H1 (cell line): ENCODE data around the gene HABP4.

ENCODE experiments used
- CTCF ChIP-seq, 3 experiments: IDR thresholded peaks; 1 replicate in 2 of 3; 2 replicates in 1 of 3; pipeline versions ENCODE4 v1.5.1 to v1.6.1; 2011; ENCODE audit warnings: low read length in 3 of 3, mild to moderate bottlenecking in 3 of 3, inconsistent platforms in 2 of 3, low read depth in 1 of 3, moderate library complexity in 1 of 3; ENCODE audit not compliant: insufficient read depth in 1 of 3; ENCODE audit errors: control extremely low read depth in 1 of 3
- MAFK ChIP-seq: IDR thresholded peaks from 2 replicates; pipeline ENCODE4 v1.6.1; 2012; ENCODE audit warnings: low read depth, mild to moderate bottlenecking, improper control_type of control experiment, low read length
- POLR2A ChIP-seq, 2 experiments: IDR thresholded peaks; 1 replicate in 1 of 2; 2 replicates in 1 of 2; pipeline ENCODE4 v1.6.1; 2011; ENCODE audit warnings: low read depth in 2 of 2, low read length in 2 of 2, mild to moderate bottlenecking in 2 of 2; ENCODE audit errors: control extremely low read depth in 1 of 2
- RAD21 ChIP-seq, 2 experiments: IDR thresholded peaks in 1 of 2; conservative IDR thresholded peaks in 1 of 2; 2 replicates each; pipeline ENCODE4 v1.6.1; 2011; ENCODE audit warnings: low read depth in 2 of 2, low read length in 2 of 2, improper control_type of control experiment in 1 of 2, inconsistent platforms in 1 of 2, mild to moderate bottlenecking in 1 of 2, moderate library complexity in 1 of 2

- TF ChIP-seq CTCF (IDR thresholded peaks at IDR 0.05; ENCODE audit: control extremely low read depth in 1 of 3, insufficient read depth in 1 of 3, low read depth in 1 of 3, low read length in 3 of 3) (no peak), RAD21 (IDR thresholded peaks at IDR 0.05 in 1 of 2, conservative IDR thresholded peaks at IDR 0.05 in 1 of 2; ENCODE audit: low read depth in 2 of 2, low read length in 2 of 2) (no peak), POLR2A (IDR thresholded peaks at IDR 0.05; ENCODE audit: control extremely low read depth in 1 of 2, low read depth in 2 of 2, low read length in 2 of 2) (no peak), MAFK (no peak)
Measured at GRCh38 chr9:96447406-96447805, 2.6 kb upstream of the HABP4 start.
